ENCODE data around the gene RUNX1.

- TF ChIP-seq PPARA (CRISPR knock-in tag; IDR thresholded peaks at IDR 0.05; ENCODE audit: borderline replicate concordance) (no peak), ZFP3 (CRISPR knock-in tag; IDR thresholded peaks at IDR 0.05) (no peak), ZFP30 (CRISPR knock-in tag; IDR thresholded peaks at IDR 0.05) (no peak), PATZ1 (CRISPR knock-in tag; IDR thresholded peaks at IDR 0.05; ENCODE audit: borderline replicate concordance) (no peak), ZNF565 (CRISPR knock-in tag; conservative IDR thresholded peaks at IDR 0.05; ENCODE audit: low read depth) (no peak), CSDC2 (CRISPR knock-in tag; IDR thresholded peaks at IDR 0.05) (no peak), CREB5 (CRISPR knock-in tag; IDR thresholded peaks at IDR 0.05; ENCODE audit: low read depth) (no peak), TCF4 (CRISPR knock-in tag; IDR thresholded peaks at IDR 0.05; ENCODE audit: borderline replicate concordance) (no peak), RARB (CRISPR knock-in tag; IDR thresholded peaks at IDR 0.05) (no peak), SNAI2 (CRISPR knock-in tag; IDR thresholded peaks at IDR 0.05) (no peak), TOX (CRISPR knock-in tag; IDR thresholded peaks at IDR 0.05; ENCODE audit: borderline replicate concordance) (no peak), ARNTL (CRISPR knock-in tag; IDR thresholded peaks at IDR 0.05; ENCODE audit: borderline replicate concordance, low read depth) (no peak)
Measured at GRCh38 chr21:34883491-34884271, 165.4 kb downstream of the RUNX1 start.

Data from SK-N-SH treated with all-trans-retinoic acid at 6 μM for 48 hours (cell line).